CD4-positive, alpha-beta T cell (primary cell): ENCODE measurements around the gene TMEM40. TPM values are rescaled to one million over a fixed set of nuclear protein-coding genes. Genes with fewer than 3 reads are reported as not detected.

Source experiments
- ATAC-seq: fragments of 200-7000 bp; cut with Tn5 transposase; one replicate; pipeline ENCODE4 v1.10.0; 2022; ENCODE audit warnings: mild to moderate bottlenecking; ENCODE audit not compliant: poor library complexity
- CTCF ChIA-PET: fragments of 350-600 bp; sonication (Branson Sonifier 250); formaldehyde crosslinking; loops from one replicate; lab custom pipeline; 2021; ENCODE audit warnings: antibody characterized with exemption, inconsistent platforms; lab: Charles Lee
- POLR2A ChIA-PET: fragments of 350-600 bp; sonication (Branson Sonifier 250); formaldehyde crosslinking; loops from one replicate; lab custom pipeline; 2021; ENCODE audit warnings: antibody characterized with exemption, inconsistent platforms; lab: Charles Lee
- DNase-seq, 14 experiments: peaks; one replicate each; pipeline ENCODE4 v3.0.0-alpha.2; 2013 to 2020; ENCODE audit warnings: mixed read lengths in 2 of 14
- H3K27ac ChIP-seq, 2 donors: one replicate each; pipeline versions ENCODE4 v1.5.1 to v1.7.0; 2013; ENCODE audit warnings: low read length in 2 of 2, low read depth in 1 of 2, mild to moderate bottlenecking in 1 of 2
- H3K27me3 ChIP-seq, 2 experiments: 1 replicate in 1 of 2; 2 replicates in 1 of 2; pipeline versions ENCODE4 v1.6.1 to v1.7.0; 2013; ENCODE audit warnings: low read length in 2 of 2, control low read depth in 1 of 2, mild to moderate bottlenecking in 1 of 2, moderate library complexity in 1 of 2; ENCODE audit not compliant: insufficient read depth in 2 of 2, control insufficient read depth in 1 of 2
- H3K36me3 ChIP-seq: one replicate; pipeline ENCODE4 v1.6.1; 2013; ENCODE audit warnings: low read length, control low read depth; ENCODE audit not compliant: insufficient read depth
- H3K4me1 ChIP-seq: one replicate; pipeline ENCODE4 v1.6.1; 2013; ENCODE audit warnings: low read length, control low read depth; ENCODE audit not compliant: insufficient read depth
- H3K4me3 ChIP-seq: one replicate; pipeline ENCODE4 v1.5.1; 2013; ENCODE audit warnings: mild to moderate bottlenecking, low read length, moderate library complexity
- H3K9me3 ChIP-seq, 2 experiments: 1 replicate in 1 of 2; 2 replicates in 1 of 2; pipeline versions ENCODE4 v1.6.1 to v1.7.0; 2013; ENCODE audit warnings: low read length in 2 of 2, mild to moderate bottlenecking in 2 of 2, control low read depth in 1 of 2, moderate library complexity in 1 of 2; ENCODE audit not compliant: control insufficient read depth in 1 of 2, insufficient read depth in 1 of 2
- H3K27ac Mint-ChIP-seq: one replicate; pipeline ENCODE4 v1.8.0; 2020; ENCODE audit warnings: mixed read lengths
- H3K27me3 Mint-ChIP-seq: one replicate; pipeline ENCODE4 v1.8.0; 2021; ENCODE audit warnings: mixed read lengths
- H3K36me3 Mint-ChIP-seq: one replicate; pipeline ENCODE4 v1.8.0; 2021; ENCODE audit warnings: low read depth, mixed read lengths
- H3K4me1 Mint-ChIP-seq: one replicate; pipeline ENCODE4 v1.8.0; 2021; ENCODE audit warnings: low read depth, mixed read lengths
- H3K4me3 Mint-ChIP-seq: one replicate; pipeline ENCODE4 v1.8.0; 2020; ENCODE audit warnings: mild to moderate bottlenecking, mixed read lengths
- H3K9me3 Mint-ChIP-seq: one replicate; pipeline ENCODE4 v1.8.0; 2020; ENCODE audit warnings: mixed read lengths
- CTCF ChIP-seq: fragments of 200-600 bp; IDR thresholded peaks from one replicate; pipeline ENCODE4 v1.8.0; 2022; ENCODE audit warnings: antibody characterized with exemption, mild to moderate bottlenecking
- intact Hi-C, 2 experiments: fragments of 100-400 bp; cut with DNase I in 1 of 2; cut with micrococcal nuclease in 1 of 2; formaldehyde crosslinking; loops; one replicate each; pipeline versions ENCODE4 v1.15.1 to v1.9.0; 2023 to 2025; cut with DNase I, micrococcal nuclease
- polyA plus RNA-seq, 2 donors: library from polyadenylated mRNA; unstranded; fragments of 120-200 nt; gene quantifications; one replicate each; pipeline ENCODE4 v1.2.1, GENCODE V29; 2013
- total RNA-seq, 174 experiments: library from RNA in 2 of 174; stranded (reverse) in 2 of 174; gene quantifications; one replicate each; pipeline ENCODE4 v1.2.3 and lab custom pipeline; 2021 to 2026

Gene TMEM40
- total RNA-seq = not detected
- polyA plus RNA-seq (2013, experiment 1 of 2) = 0.15 TPM
- 0.99 TPM for polyA plus RNA-seq (2013, experiment 2 of 2)
- total RNA-seq (lab: John Stamatoyannopoulos, UW) = 0 to 0.46 (median 0) reads per million in 172 experiments

GRCh38 chr3:12759097-12759679 is at the start of gene TMEM40:
Gene TMEM40, minus strand, starts transcription at chr3:12759259. Its CDS starts 9,427 bp downstream, at chr3:12749832.
- Histone ChIP-seq H3K9me3 (no peaks in the 10 kb centered on the region), H3K36me3 (no peaks in the 10 kb centered on the region), H3K4me1 (no peaks in the 10 kb centered on the region), H3K4me3 (no peak within 1 kb of the TSS), H3K27me3 (no peaks in the 10 kb centered on the region), H3K27ac (no peak within 1 kb of the TSS)
- ATAC-seq = no peak
- no peak within 1 kb of the TSS for H3K27ac Mint-ChIP-seq
- H3K4me1 Mint-ChIP-seq = peaks cover 4% of the 10 kb centered on the region
- POLR2A ChIA-PET = no interaction called here
- no peak within 1 kb of the TSS for H3K4me3 Mint-ChIP-seq
- H3K36me3 Mint-ChIP-seq = no peaks in the 10 kb centered on the region
- intact Hi-C loops = no loop called here
- no peak for TF ChIP-seq CTCF
- CTCF ChIA-PET = no interaction called here
- H3K27me3 Mint-ChIP-seq = no peaks in the 10 kb centered on the region
- no peak for DNase-seq
- H3K9me3 Mint-ChIP-seq = no peaks in the 10 kb centered on the region

DNA sequence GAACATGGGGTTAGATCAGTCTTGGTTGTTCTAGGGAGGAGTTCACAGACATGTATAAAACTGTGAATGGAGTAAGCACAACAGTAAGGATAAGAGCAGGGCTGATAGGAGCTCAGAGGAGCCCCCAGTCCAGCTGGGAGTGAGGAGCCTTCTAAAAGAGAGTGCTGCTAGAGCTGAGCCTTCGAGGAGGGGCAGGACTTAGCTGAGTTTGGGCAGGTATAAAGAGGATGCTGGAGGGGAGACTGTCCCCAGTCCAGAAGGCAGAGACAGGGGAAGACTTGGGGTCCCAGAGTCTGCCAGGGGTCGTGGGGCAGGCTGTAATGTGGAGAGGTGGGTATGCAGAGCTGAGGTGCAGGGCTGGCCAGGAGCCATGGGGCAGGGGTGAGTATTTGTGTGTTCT is 49.5 kb upstream of the TMEM40 start:
- DNase-seq (peak in 1 of 14 experiments; percentile 13), ATAC-seq (no peak)
- H3K27ac Mint-ChIP-seq = no peak overlapping the region
- intact Hi-C loops = loop anchor here in 1 of 2 experiments (2.0 kb wide), 1 partner anchor 20 kb away; no protein-coding TSS in a partner anchor
- no peak overlapping the region for H3K27ac ChIP-seq
- H3K4me1 Mint-ChIP-seq = peaks cover 19% of the 10 kb centered on the region
- H3K27me3 ChIP-seq = no peaks in the 10 kb centered on the region
- H3K36me3 ChIP-seq = no peaks in the 10 kb centered on the region
- ChIA-PET POLR2A (interaction anchor here (0.6 to 4.5 kb wide), 3 partner anchors 19 to 275 kb away, joined by 4 to 62 read pairs (median 5); partner anchors contain the start of gene RPL32), CTCF (interaction anchor here (2.0 to 2.9 kb wide), 2 partner anchors 22 to 32 kb away, joined by 15 to 29 read pairs; partner anchors contain the start of gene RPL32)
- peaks cover 16% of the 10 kb centered on the region for H3K4me1 ChIP-seq
- peaks cover 11% of the 10 kb centered on the region for H3K36me3 Mint-ChIP-seq
- H3K4me3 ChIP-seq = no peak overlapping the region
- H3K9me3 ChIP-seq = no peaks in the 10 kb centered on the region
- no peak for TF ChIP-seq CTCF
- peak overlapping the region; percentile 83 for H3K4me3 Mint-ChIP-seq
- H3K9me3 Mint-ChIP-seq = no peaks in the 10 kb centered on the region
- no peaks in the 10 kb centered on the region for H3K27me3 Mint-ChIP-seq

- Histone ChIP-seq H3K4me3 (no peak overlapping the region), H3K27ac (no peak overlapping the region), H3K27me3 (no peaks in the 10 kb centered on the region), H3K36me3 (no peaks in the 10 kb centered on the region), H3K9me3 (no peaks in the 10 kb centered on the region), H3K4me1 (peaks cover 16% of the 10 kb centered on the region)
- Mint-ChIP-seq H3K4me1 (peaks cover 19% of the 10 kb centered on the region), H3K27ac (no peak overlapping the region), H3K36me3 (peaks cover 8% of the 10 kb centered on the region), H3K9me3 (no peaks in the 10 kb centered on the region), H3K4me3 (peak overlapping the region; percentile 42), H3K27me3 (no peaks in the 10 kb centered on the region)
- no peak for ATAC-seq
- no peak for DNase-seq
- ChIA-PET POLR2A (interaction anchor here (4.5 kb wide), 1 partner anchor 33 kb away, joined by 62 read pairs; the partner anchor contains the start of gene RPL32), CTCF (interaction anchor here (2.9 kb wide), 1 partner anchor 33 kb away, joined by 29 read pairs; the partner anchor contains the start of gene RPL32)
- TF ChIP-seq CTCF = no peak
- intact Hi-C loops = loop anchor here in 1 of 2 experiments (2.0 kb wide), 1 partner anchor 19 kb away; no protein-coding TSS in a partner anchor
These were observed 48.7 kb upstream of the TMEM40 start for GRCh38 chr3:12807601-12808359.
